ENCODE measurements around the gene FXYD7.

DNA sequence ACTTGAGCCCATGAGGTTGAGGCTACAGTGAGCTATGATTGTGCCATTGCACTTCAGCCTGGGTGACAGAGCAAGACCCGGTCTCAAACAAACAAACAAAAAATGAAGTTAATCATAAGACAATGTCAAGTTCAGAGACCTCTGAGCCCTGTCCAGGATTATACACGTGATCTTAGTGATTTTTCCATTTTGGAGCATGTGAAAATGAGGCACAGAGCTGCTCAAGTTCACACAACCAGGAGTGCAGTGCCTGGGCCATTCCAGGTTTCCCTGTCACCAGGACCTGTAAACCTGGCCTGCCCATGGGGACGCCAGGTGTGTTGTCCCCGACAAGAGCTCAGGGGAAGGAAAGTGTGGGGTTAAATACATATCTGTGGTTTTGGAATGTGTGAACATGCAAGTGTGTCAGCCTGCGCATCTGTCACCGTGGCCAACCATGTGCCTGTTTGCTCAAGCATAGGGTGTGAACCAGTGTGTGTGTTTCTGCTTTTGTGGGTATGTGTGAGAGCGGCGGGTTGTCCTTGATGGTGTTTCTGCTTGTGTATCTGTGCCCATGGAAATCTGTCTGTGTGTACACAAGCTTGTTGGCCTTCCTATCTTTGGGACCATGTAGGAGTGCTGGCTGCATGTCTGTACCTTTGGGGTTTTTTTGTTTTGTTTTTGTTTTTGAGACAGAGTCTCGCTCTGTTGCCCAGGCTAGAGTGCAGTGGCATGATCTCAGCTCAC, 5.9 kb upstream of the FXYD7 start:
- TF ChIP-seq CTCF (optimal IDR thresholded peaks at IDR 0.05 in 1 of 3, IDR thresholded peaks at IDR 0.05 in 1 of 3, conservative IDR thresholded peaks at IDR 0.05 in 1 of 3; ENCODE audit: extremely low read depth in 1 of 3, insufficient read depth in 2 of 3, low read length in 3 of 3) (no peak), EZH2 (IDR thresholded peaks at IDR 0.05; ENCODE audit: low read length) (no peak)
